ENCODE data around the gene CD22.

CD22 gene

DNA sequence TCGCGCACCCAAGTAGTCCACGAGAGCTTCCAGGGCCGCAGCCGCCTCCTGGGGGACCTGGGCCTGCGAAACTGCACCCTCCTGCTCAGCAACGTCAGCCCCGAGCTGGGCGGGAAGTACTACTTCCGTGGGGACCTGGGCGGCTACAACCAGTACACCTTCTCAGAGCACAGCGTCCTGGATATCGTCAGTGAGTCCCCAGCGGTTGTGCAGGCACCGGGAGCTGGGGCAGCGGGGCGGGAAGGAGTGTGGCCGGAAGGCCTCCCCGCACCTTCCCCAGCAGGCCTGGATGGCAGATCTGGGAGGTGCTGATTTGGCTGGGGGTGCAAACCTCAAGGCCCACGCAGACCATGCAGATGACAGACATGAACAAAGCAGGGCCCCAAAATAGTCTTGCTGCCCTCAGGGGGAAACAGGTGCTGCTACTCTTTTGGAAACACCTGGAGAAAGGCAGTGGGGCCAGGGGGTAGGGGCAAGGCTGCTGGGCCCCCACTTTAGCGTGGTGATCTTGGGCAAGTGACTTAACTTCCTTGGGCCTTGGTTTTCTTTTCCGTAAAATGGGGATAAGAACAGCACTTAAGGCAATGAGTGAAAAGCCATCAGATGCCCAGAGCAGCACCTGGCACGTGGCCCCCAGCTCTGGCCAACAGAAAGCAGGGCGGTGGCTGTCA, 33.1 kb upstream of the CD22 start:
- DNase-seq (ENCODE audit: low read depth), result no peak

DNA sequence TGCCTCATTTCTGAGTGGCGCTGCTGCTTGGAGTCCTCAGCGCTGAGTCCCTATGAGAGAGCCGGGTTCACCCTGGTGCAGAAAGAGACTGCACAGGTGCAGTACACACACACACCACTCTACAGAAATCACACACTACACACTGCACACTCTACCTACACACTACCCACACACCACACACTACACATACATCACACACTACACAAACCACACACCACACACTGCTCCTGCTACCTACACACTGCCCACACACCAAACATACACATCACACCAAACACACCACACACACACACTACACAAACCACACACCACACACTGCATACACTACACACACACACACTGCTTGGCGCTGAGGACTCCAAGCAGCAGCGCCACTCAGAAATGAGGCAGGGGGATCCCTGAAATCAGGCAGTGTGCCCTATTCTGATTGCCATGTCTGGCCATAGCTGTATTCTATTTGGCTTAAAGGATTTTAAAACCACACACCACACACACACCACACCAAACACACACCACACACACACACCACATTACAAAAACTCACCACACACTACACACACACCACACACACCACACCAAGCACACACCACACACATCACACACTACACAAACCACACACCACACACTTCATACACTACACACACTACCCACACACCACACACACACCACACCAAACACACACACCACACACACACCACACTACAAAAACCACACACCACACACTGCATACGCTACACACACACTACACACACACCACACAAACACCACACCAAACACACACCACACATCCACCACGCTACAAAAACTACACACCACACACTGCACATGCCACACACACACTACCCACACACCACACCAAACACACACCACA, 32.1 kb upstream of the CD22 start:
- no peak for DNase-seq (ENCODE audit: low read depth)

DNA sequence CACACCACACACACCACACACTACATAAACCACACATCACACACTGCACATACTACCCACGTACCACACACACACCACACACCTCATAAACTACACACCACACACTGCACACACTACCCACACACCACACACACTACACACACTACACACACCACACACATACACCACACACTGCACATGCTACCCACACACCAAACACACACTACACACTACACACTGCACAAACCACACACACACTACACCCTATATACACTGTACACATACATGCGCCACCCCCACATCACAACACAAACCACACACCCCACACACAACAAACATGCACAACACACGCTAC, 31.5 kb upstream of the CD22 start:
- DNase-seq (ENCODE audit: low read depth), result no peak

DNA sequence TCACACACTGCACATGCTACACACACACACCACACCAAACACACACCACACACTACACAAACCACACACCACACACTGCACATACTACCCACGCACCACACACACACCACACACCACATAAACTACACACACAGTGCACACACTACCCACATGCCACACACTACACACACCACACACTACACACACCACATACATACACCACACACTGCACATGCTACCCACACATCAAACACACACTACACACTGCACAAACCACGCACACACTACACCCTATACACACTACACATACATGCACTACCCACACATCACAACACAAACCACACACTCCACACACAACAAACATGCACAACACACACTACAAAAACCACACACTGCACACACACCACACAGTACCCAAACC, 31.1 kb upstream of the CD22 start:
- no peak for DNase-seq (ENCODE audit: low read depth)

DNA sequence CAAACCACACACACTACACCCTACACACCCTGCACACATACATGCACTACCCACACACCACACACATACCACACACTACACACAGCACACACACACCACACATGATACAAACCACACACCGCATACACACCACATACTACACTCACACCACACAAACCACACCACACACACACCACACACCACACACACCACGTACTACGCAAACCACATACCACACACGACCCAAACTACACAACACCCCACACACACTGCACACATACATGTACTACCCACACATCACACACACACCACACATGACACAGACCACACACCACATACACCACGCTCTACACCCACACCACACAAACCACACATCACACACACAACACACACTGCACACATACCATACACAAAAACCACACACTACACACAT, 30.4 kb upstream of the CD22 start:
- no peak for DNase-seq (ENCODE audit: low read depth)

DNA sequence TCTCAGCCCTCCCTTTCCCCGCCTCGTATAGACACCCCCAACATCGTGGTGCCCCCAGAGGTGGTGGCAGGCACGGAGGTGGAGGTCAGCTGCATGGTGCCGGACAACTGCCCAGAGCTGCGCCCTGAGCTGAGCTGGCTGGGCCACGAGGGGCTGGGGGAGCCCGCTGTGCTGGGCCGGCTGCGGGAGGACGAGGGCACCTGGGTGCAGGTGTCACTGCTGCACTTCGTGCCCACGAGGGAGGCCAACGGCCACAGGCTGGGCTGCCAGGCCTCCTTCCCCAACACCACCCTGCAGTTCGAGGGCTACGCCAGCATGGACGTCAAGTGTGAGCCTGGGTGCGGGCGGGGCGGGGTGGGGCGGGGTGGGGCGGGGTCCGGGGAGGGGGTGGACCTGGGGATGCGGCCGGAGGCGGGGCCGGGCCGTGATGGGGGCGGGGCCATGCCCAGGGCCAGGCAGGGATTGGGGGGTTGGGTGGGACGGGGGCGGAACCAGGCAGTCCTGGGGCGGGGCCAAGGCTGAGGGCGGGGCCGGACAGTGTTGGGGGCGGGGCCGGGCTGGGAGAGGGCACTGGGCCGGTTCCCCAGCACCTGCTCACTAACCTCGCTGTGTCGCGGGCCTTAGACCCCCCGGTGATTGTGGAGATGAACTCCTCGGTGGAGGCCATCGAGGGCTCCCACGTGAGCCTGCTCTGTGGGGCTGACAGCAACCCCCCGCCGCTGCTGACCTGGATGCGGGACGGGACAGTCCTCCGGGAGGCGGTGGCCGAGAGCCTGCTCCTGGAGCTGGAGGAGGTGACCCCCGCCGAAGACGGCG, 29.3 kb upstream of the CD22 start:
- DNase-seq (ENCODE audit: low read depth), result peak; percentile 14

DNA sequence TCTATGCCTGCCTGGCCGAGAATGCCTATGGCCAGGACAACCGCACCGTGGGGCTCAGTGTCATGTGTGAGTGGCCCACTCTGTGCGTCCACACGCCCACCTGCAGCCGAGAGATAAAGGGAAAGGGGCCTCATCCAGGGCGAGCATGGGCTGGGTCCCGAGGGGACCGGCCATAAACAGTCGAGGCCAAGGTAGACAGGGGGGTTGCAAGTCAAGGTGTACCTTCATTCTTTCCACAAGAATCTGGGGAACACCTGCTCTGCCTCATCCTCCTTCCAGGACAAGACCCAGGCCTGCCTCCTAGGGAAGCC, 28.7 kb upstream of the CD22 start:
- DNase-seq (ENCODE audit: low read depth), result no peak

GRCh38 chr19:35301961-35302360, 27.0 kb upstream of the CD22 start:
- DNase-seq (ENCODE audit: low read depth), result no peak

DNA sequence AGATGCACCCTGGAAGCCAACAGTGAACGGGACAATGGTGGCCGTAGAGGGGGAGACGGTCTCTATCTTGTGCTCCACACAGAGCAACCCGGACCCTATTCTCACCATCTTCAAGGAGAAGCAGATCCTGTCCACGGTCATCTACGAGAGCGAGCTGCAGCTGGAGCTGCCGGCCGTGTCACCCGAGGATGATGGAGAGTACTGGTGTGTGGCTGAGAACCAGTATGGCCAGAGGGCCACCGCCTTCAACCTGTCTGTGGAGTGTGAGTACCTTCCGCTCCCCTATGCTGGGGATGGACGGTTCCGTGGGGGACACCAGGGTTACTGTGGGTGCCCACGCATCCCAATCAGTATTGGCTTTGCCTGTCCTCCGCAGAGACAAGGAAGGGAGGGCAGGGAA, 26.5 kb upstream of the CD22 start:
- no peak for DNase-seq (ENCODE audit: low read depth)

DNA sequence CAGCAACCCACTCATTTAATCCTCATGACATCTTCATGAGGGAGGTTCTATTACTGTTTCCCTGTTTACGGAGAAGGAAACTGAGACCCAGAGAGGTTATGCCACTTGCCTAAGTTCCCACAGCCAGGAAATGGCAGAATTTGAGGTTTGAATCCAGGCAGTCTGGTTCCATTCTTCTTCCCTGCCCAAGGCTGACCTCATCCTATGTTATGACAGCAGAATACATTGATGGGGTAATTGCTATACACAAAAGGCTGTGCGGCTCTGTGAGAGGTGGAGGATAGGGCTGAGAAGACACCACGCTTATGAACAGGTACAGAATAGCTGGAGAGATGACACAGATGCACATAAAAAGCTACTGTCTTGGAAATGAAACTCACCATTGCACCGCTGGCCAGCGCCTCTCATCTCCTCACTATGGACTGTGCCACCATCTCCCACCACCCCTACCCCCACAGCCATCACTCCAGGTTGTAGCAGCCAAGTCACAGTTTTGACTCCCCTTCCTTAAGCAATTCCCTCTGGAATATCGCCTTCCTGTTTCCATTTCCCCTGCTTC, 25.6 kb upstream of the CD22 start:
- DNase-seq (ENCODE audit: low read depth), result no peak

- DNase-seq (ENCODE audit: low read depth), result no peak
These were observed 25.0 kb upstream of the CD22 start for GRCh38 chr19:35304036-35304435.

GRCh38 chr19:35305181-35305580, 23.8 kb upstream of the CD22 start:
- DNase-seq (ENCODE audit: low read depth), result no peak

GRCh38 chr19:35306473-35307246, 22.3 kb upstream of the CD22 start:
- peak; percentile 21 for DNase-seq (ENCODE audit: low read depth)

DNA sequence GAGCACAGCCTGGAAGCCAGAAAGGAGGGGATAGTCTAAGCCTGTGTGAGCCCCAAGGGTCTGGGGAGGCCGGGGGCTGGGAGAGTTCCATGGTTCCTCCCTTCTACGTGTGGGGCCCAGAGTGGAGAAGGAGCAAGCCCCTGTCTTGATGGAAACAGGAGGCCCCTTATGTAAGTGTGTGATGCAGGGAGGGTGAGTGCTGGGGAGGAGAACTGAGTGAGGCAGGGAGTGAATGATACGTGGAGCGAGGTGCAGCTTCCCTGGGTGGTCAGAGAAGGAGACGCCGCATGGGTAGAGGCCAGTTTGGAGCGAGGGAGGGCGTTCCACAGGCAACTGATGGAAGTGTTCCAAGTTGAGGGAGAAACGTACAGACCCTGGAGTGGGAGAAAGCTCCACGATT, 21.1 kb upstream of the CD22 start:
- no peak for DNase-seq (ENCODE audit: low read depth)

DNA sequence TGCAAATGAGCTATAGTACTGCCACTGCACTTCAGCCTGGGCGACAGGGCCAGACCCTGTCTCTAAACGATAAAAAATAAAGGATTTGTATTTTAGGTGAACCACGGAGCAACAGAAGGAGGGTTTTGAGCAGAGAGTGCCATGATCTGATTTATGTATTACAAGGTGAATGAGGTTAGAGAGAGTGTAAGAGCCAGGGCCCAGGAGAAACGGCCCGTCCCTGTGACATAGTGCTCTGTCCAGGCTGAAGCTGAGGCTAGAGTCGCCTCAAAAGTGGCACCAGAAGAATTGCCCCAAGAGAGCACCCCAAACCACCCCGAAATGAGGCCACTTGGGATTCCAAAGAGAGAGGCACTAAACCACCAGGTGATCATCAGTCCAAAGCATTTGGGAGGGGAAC, 20.1 kb upstream of the CD22 start:
- no peak for DNase-seq (ENCODE audit: low read depth)

DNA sequence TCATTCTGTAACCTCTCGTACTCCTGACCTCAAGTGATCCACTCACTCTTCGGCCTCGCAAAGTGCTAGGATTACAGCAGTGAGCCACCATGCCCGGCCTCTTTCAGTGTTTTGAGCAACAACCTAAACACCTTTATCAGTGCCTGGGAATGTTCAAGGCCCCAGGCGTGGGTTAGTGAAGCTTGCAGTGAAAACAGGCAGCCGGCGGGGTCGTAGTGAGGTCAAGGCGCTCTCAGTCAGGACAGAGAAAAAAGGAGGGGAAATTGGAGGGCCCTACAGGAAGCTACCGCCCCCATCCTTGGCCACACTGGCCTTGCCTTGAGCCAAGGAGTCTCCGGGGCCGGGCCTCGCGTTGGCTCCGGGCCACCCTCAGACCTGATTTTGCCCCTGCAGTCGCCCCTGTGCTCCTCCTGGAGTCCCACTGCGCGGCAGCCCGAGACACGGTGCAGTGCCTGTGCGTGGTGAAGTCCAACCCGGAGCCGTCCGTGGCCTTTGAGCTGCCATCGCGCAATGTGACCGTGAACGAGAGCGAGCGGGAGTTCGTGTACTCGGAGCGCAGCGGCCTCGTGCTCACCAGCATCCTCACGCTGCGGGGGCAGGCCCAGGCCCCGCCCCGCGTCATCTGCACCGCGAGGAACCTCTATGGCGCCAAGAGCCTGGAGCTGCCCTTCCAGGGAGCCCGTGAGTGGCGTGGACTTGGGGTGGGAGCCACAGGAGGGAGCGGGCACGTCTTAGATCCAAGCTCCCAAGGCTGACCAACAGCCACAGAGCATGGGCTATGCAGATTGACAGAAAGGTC, 19.3 kb upstream of the CD22 start:
- DNase-seq (ENCODE audit: low read depth), result no peak

- DNase-seq (ENCODE audit: low read depth), result no peak
These were observed 18.7 kb upstream of the CD22 start for GRCh38 chr19:35310331-35310730.

GRCh38 chr19:35310811-35311465, 18.0 kb upstream of the CD22 start:
- no peak for DNase-seq (ENCODE audit: low read depth)

- no peak for DNase-seq (ENCODE audit: low read depth)
These were observed 16.9 kb upstream of the CD22 start for GRCh38 chr19:35311901-35312665.

DNA sequence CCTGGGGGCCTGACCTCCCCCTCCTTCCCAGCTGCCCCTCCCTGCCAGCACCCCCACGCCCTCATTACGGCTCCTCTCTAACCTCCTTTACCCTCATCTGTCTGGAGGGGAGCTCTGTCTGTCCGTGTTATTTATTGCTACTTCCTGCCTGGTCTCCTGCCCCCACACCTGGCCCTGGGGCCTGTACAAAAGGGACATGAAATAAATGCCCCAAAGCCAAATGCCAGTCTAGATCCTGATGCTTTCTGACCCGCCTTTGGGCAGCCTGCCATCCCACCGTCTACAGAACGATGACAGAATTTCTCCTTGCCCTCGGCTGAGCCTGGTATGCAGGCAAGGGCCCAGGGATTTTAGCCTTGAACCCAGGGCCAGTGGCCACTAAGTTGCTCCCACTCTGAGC, 15.4 kb upstream of the CD22 start:
- no peak for DNase-seq (ENCODE audit: low read depth)

Data from ELR (cell line).